Lung (tissue), 12 donors: ENCODE data around the gene RASGRF2. TPM values are rescaled to one million over a fixed set of nuclear protein-coding genes. Genes with fewer than 3 reads are reported as not detected.
A peak's percentile ranks its signal among the peaks of the same experiment; 100 is the strongest.

ENCODE experiments used
- ATAC-seq: fragments of 200-7000 bp; cut with Tn5 transposase; one replicate; pipeline ENCODE4 v1.9.1; 2020; ENCODE audit warnings: moderate number of reproducible peaks; ENCODE audit not compliant: insufficient read depth, low FRiP score
- DNase-seq, 3 donors: peaks; one replicate each; pipeline ENCODE4 v3.0.0-alpha.2; 2013 to 2017
- H3K27ac ChIP-seq, 2 donors: one replicate each; pipeline ENCODE4 v1.5.1; 2013; ENCODE audit warnings: mild to moderate bottlenecking in 2 of 2, moderate library complexity in 2 of 2, control low read depth in 1 of 2, inconsistent platforms in 1 of 2, low read depth in 1 of 2, low read length in 1 of 2
- H3K27me3 ChIP-seq, 3 donors: one replicate each; pipeline ENCODE4 v1.5.1; 2013; ENCODE audit warnings: low read length in 2 of 3; ENCODE audit not compliant: control insufficient read depth in 3 of 3, insufficient read depth in 3 of 3
- H3K36me3 ChIP-seq, 4 donors: one replicate each; pipeline ENCODE4 v1.5.1; 2013; ENCODE audit warnings: low read length in 4 of 4, mild to moderate bottlenecking in 1 of 4, moderate library complexity in 1 of 4; ENCODE audit not compliant: control insufficient read depth in 4 of 4, insufficient read depth in 4 of 4
- H3K4me1 ChIP-seq, 5 donors: one replicate each; pipeline ENCODE4 v1.5.1; 2013; ENCODE audit warnings: low read length in 5 of 5, mild to moderate bottlenecking in 2 of 5, moderate library complexity in 1 of 5; ENCODE audit not compliant: control insufficient read depth in 5 of 5, insufficient read depth in 5 of 5
- H3K4me3 ChIP-seq: one replicate; pipeline ENCODE4 v1.5.1; 2013; ENCODE audit warnings: mild to moderate bottlenecking, control low read depth, moderate library complexity
- H3K9ac ChIP-seq, 2 donors: one replicate each; pipeline ENCODE4 v1.5.1; 2013; ENCODE audit warnings: low read length in 2 of 2, control low read depth in 1 of 2; ENCODE audit not compliant: insufficient read depth in 1 of 2
- H3K9me3 ChIP-seq, 4 donors: one replicate each; pipeline ENCODE4 v1.5.1; 2013; ENCODE audit warnings: low read length in 3 of 4, mild to moderate bottlenecking in 1 of 4, moderate library complexity in 1 of 4; ENCODE audit not compliant: control insufficient read depth in 4 of 4, insufficient read depth in 3 of 4
- WGBS, 2 donors: extraction: QIAGEN DNeasy Blood & Tissue Kit; methylation state at CpG; one replicate each; pipeline ENCODE4 v1.1.7; 2013; 5-methylcytosine and 5-hydroxymethylcytosine counted together
- polyA plus RNA-seq, 2 donors: library from polyadenylated mRNA; stranded (reverse); fragments of 200-250 nt; gene quantifications; one replicate each; pipeline ENCODE4 v1.2.1, GENCODE V29; 2013
- total RNA-seq, 2 donors: library from RNA; depleted of rRNA in 1 of 2; stranded (reverse); fragments of >200 nt in 1 of 2; gene quantifications; one replicate each; pipeline ENCODE4 v1.2.1, GENCODE V29; 2014 to 2021
- TF ChIP-seq, protein P1 (sequence below): IDR thresholded peaks from 2 replicates; pipeline ENCODE4 v1.5.1; 2012; ENCODE audit warnings: mild to moderate bottlenecking; ENCODE audit errors: control extremely low read depth, extremely low read depth
- donor health status: control.
- donor health status: control.
- donor health status: Bipolar disorder and iron deficiency.
- donor health status: healthy.
- donor health status: DM: yes; HTN: yes; CAD: no.

RASGRF2 gene
- total and polyA plus RNA-seq, 4 donors, result 1.0 to 12.0 (median 2.7) TPM

DNA sequence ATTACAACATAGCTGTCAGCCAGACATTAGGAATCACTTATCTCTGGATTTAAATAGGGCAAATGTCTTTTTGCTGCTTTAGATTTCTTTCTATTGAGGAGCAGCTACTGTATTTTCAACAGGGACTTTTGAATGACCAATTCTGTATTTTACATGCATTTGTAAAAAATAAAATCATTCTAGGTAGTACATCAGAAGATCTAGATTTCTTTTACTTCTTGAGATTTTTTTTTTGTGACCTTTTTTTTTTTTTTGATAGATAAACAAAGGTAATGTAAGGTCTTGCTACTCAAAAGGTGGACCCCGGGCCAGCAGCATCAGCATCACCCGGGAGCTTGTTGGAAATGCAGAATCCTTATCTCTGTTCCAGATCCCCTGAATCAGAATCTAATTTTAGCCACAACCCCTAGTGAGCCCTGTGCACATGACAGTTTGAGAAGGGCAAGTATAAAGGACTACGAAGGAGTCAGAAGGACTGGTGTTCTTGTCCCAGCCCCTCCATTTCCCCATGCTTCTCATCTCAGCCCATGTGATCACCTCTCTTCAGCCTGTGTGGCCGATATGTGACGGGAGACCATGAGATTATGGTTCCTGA, 235.3 kb downstream of the RASGRF2 start:
- ATAC-seq, result no peak
- H3K27me3 ChIP-seq, result no peaks in the 10 kb centered on the region

DNA sequence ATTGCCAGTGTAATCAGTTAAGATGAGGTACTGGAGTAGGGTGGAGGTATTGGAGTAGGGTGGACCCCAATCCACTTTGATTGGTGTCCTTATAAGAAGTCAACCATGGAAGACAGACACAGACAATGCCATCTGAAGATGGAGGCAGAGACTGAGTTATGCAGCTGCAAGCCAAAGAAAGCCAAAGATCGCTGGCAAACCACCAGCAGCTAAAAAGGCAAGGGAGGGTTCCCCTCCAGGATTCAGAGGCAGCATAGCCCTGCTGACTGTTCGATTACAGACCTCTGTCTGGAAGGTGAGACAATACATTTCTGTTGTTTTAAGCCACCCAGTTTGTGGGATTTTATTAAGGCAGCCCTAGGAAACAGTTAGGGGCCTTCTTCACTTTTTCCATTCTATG, 242.5 kb downstream of the RASGRF2 start:
- 79 to 86% methylated on average over 2 of the region's 2 CpGs for WGBS, 2 donors
- ATAC-seq (no peak), DNase-seq (peak; percentile 48 to 62 (median 51))
- H3K27me3 ChIP-seq, result no peaks in the 10 kb centered on the region
- TF ChIP-seq, protein P1, sequence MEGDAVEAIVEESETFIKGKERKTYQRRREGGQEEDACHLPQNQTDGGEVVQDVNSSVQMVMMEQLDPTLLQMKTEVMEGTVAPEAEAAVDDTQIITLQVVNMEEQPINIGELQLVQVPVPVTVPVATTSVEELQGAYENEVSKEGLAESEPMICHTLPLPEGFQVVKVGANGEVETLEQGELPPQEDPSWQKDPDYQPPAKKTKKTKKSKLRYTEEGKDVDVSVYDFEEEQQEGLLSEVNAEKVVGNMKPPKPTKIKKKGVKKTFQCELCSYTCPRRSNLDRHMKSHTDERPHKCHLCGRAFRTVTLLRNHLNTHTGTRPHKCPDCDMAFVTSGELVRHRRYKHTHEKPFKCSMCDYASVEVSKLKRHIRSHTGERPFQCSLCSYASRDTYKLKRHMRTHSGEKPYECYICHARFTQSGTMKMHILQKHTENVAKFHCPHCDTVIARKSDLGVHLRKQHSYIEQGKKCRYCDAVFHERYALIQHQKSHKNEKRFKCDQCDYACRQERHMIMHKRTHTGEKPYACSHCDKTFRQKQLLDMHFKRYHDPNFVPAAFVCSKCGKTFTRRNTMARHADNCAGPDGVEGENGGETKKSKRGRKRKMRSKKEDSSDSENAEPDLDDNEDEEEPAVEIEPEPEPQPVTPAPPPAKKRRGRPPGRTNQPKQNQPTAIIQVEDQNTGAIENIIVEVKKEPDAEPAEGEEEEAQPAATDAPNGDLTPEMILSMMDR, result no peak
- H3K27ac ChIP-seq, result no peak overlapping the region
- H3K4me3 ChIP-seq, result no peak overlapping the region
- H3K9ac ChIP-seq, result no peak overlapping the region
- no peaks in the 10 kb centered on the region for H3K36me3 ChIP-seq
- no peaks in the 10 kb centered on the region for H3K9me3 ChIP-seq
- H3K4me1 ChIP-seq, result no peaks in the 10 kb centered on the region

More for the DNA sequence above, 235.3 kb downstream of the RASGRF2 start:
- H3K27ac ChIP-seq, result no peak overlapping the region
- no peaks in the 10 kb centered on the region for H3K9me3 ChIP-seq
- 75 to 80% methylated on average over 5 of the region's 5 CpGs for WGBS, 2 donors
- no peaks in the 10 kb centered on the region for H3K36me3 ChIP-seq
- TF ChIP-seq, protein P1, result no peak
- no peak overlapping the region for H3K9ac ChIP-seq
- peaks cover 0 to 12% (median 0%) of the 10 kb centered on the region in 5 donors for H3K4me1 ChIP-seq
- DNase-seq, result no peak
- H3K4me3 ChIP-seq, result no peak overlapping the region

DNA sequence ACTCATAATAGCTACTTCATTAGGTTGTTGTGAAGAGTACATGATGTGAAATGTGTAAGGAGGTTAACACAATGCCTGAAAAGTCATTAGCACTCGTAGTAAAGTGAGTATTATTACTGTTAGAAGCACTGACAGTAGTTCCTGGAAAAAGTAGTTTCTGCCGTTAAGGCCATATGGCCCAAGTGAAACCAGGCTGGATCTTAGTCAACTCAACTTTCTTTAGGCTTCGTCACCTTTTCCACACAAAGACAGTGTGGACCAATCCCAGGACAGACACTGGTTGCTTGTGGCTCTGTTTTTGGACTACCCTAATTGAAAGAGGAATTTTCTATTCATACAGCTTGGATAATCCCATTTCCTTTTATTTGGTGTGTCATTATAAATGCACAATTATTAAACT, 243.6 kb downstream of the RASGRF2 start:
- TF ChIP-seq, protein P1, result no peak
- WGBS, 2 donors, result 76 to 92% methylated on average over 3 of the region's 3 CpGs
- no peak overlapping the region for H3K27ac ChIP-seq
- H3K9me3 ChIP-seq, result no peaks in the 10 kb centered on the region
- ATAC-seq (no peak), DNase-seq (no peak)
- no peak overlapping the region for H3K9ac ChIP-seq
- no peaks in the 10 kb centered on the region for H3K27me3 ChIP-seq
- no peak overlapping the region for H3K4me3 ChIP-seq
- no peaks in the 10 kb centered on the region for H3K36me3 ChIP-seq
- no peaks in the 10 kb centered on the region for H3K4me1 ChIP-seq

DNA sequence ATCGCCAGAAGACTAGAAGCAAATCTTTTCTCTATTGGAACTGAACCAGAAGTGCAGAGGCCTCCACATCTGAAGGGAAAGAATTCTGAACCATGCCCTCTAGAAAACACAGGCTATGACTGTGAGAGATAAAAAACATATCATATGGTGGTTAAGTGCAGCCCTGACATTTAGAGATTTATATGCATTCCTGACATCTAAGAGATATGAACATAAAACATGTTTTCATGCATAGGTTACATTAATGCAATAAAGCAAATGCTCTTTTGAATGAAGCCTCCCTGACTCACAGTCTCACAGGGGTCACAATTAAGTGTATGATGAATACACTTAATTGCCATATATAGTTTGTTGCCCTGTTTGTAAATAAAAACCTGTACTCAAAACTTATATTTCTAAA, 244.0 kb downstream of the RASGRF2 start:
- 97% methylated on average over 1 of the region's 1 CpG for WGBS, 2 donors
- Histone ChIP-seq H3K4me3 (no peak overlapping the region), H3K9ac (no peak overlapping the region), H3K27me3 (no peaks in the 10 kb centered on the region), H3K36me3 (no peaks in the 10 kb centered on the region), H3K4me1 (no peaks in the 10 kb centered on the region), H3K27ac (no peak overlapping the region), H3K9me3 (no peaks in the 10 kb centered on the region)
- ATAC-seq (no peak), DNase-seq (no peak)
- TF ChIP-seq, protein P1, result no peak
